H1 (cell line): ENCODE results near the gene ZNF350. TPM values are rescaled to one million over a fixed set of nuclear protein-coding genes. Genes with fewer than 3 reads are reported as not detected.

ENCODE experiments used
- BACH1 ChIP-seq: IDR thresholded peaks from 2 replicates; pipeline ENCODE4 v1.6.1; 2012; ENCODE audit warnings: low read length, improper control_type of control experiment
- BRCA1 ChIP-seq: IDR thresholded peaks from 2 replicates; pipeline ENCODE4 v1.6.1; 2012; ENCODE audit warnings: low read depth, low read length, improper control_type of control experiment
- CEBPB ChIP-seq: IDR thresholded peaks from 2 replicates; pipeline ENCODE4 v1.6.1; 2012; ENCODE audit warnings: low read depth, low read length
- CREB1 ChIP-seq: IDR thresholded peaks from 2 replicates; pipeline ENCODE4 v1.6.1; 2012; ENCODE audit warnings: inconsistent platforms
- CTBP2 ChIP-seq: IDR thresholded peaks from 2 replicates; pipeline ENCODE4 v1.7.0; 2011; ENCODE audit warnings: borderline replicate concordance, mild to moderate bottlenecking, moderate library complexity, mixed read lengths, low read length; ENCODE audit not compliant: insufficient read depth, insufficient read length
- EGR1 ChIP-seq: IDR thresholded peaks from 2 replicates; pipeline ENCODE4 v1.6.1; 2011; ENCODE audit warnings: low read depth, low read length, borderline replicate concordance
- EP300 ChIP-seq, 2 experiments: IDR thresholded peaks; 1 replicate in 1 of 2; 2 replicates in 1 of 2; pipeline ENCODE4 v1.6.1; 2011 to 2012; ENCODE audit warnings: low read depth in 2 of 2, low read length in 2 of 2, mild to moderate bottlenecking in 2 of 2, borderline replicate concordance in 1 of 2, inconsistent platforms in 1 of 2, moderate library complexity in 1 of 2
- GTF2F1 ChIP-seq: IDR thresholded peaks from 2 replicates; pipeline ENCODE4 v1.6.1; 2012; ENCODE audit warnings: low read depth, low read length, improper control_type of control experiment, borderline replicate concordance
- HDAC2 ChIP-seq, 2 experiments: fragments of 300-600 bp in 1 of 2; sonication (generic) in 1 of 2; IDR thresholded peaks; 2 replicates each; pipeline ENCODE4 v1.6.1; 2011 to 2012; ENCODE audit warnings: low read depth in 2 of 2, low read length in 2 of 2, mild to moderate bottlenecking in 2 of 2, moderate library complexity in 2 of 2, borderline replicate concordance in 1 of 2, inconsistent platforms in 1 of 2
- HDAC6 ChIP-seq: IDR thresholded peaks from one replicate; pipeline ENCODE4 v1.7.1; 2012; ENCODE audit warnings: low read depth, mild to moderate bottlenecking, inconsistent platforms, low read length, moderate library complexity
- PHF8 ChIP-seq: fragments of 200-600 bp; sonication (generic); conservative IDR thresholded peaks from 2 replicates; pipeline ENCODE4 v1.7.1; 2012; ENCODE audit warnings: low read depth, mild to moderate bottlenecking, inconsistent platforms, low read length, moderate library complexity
- RAD21 ChIP-seq, 2 experiments: IDR thresholded peaks in 1 of 2; conservative IDR thresholded peaks in 1 of 2; 2 replicates each; pipeline ENCODE4 v1.6.1; 2011; ENCODE audit warnings: low read depth in 2 of 2, low read length in 2 of 2, improper control_type of control experiment in 1 of 2, inconsistent platforms in 1 of 2, mild to moderate bottlenecking in 1 of 2, moderate library complexity in 1 of 2
- RBBP5 ChIP-seq: IDR thresholded peaks from 2 replicates; pipeline ENCODE4 v1.7.1; 2012; ENCODE audit warnings: low read depth, mild to moderate bottlenecking, inconsistent platforms, low read length, moderate library complexity, borderline replicate concordance
- RFX5 ChIP-seq: IDR thresholded peaks from 2 replicates; pipeline ENCODE4 v1.6.1; 2011; ENCODE audit warnings: low read depth, low read length, improper control_type of control experiment, borderline replicate concordance
- RNF2 ChIP-seq: fragments of 200-900, 300-1000 bp; sonication (generic); IDR thresholded peaks from 2 replicates; pipeline ENCODE4 v1.7.1; 2016; ENCODE audit warnings: borderline replicate concordance, low read depth, mild to moderate bottlenecking, antibody characterized with exemption, low read length; ENCODE audit not compliant: poor library complexity, severe bottlenecking; ENCODE audit errors: missing control alignments
- SIX5 ChIP-seq: IDR thresholded peaks from 2 replicates; pipeline ENCODE4 v1.6.1; 2011; ENCODE audit warnings: mild to moderate bottlenecking, low read depth, low read length
- SP4 ChIP-seq: IDR thresholded peaks from 2 replicates; pipeline ENCODE4 v1.6.1; 2012; ENCODE audit warnings: low read length, inconsistent platforms
- TCF12 ChIP-seq: IDR thresholded peaks from 2 replicates; pipeline ENCODE4 v1.6.1; 2011; ENCODE audit warnings: low read depth, mild to moderate bottlenecking, low read length
- TEAD4 ChIP-seq: IDR thresholded peaks from 2 replicates; pipeline ENCODE4 v1.6.1; 2012; ENCODE audit warnings: low read depth, low read length, inconsistent platforms, mixed read lengths
- YY1 ChIP-seq: IDR thresholded peaks from 2 replicates; pipeline ENCODE4 v1.6.1; 2011; ENCODE audit warnings: low read depth, mild to moderate bottlenecking, low read length
- polyA plus RNA-seq, 7 experiments: library from polyadenylated mRNA; depleted of rRNA in 3 of 7; stranded (reverse) in 5 of 7; unstranded in 2 of 7; fragments of >200 nt in 5 of 7; fragments of 200-250 nt in 2 of 7; gene quantifications; 1 replicate in 5 of 7; 2 replicates in 1 of 7; 4 replicates in 1 of 7; pipeline versions ENCODE4 v1.2.1 to v1.2.3, GENCODE V29; 2011 to 2013; ENCODE audit warnings: missing spikeins in 2 of 7, mixed read lengths in 2 of 7
- total RNA-seq: library from RNA; stranded (reverse); fragmentation: NEBNext Ultra II Directional; extraction: Animal tissue kit (Norgen Biotek cat#: 25700); gene quantifications from 2 replicates; pipeline ENCODE4 v1.2.1, GENCODE V29; 2021
- TF ChIP-seq, protein P1 (sequence below): IDR thresholded peaks from 2 replicates; pipeline ENCODE4 v1.6.1; 2011; ENCODE audit warnings: low read depth, mild to moderate bottlenecking, low read length; ENCODE audit not compliant: insufficient read depth
- TF ChIP-seq, protein P2 (sequence below): IDR thresholded peaks from 2 replicates; pipeline ENCODE4 v1.6.1; 2012; ENCODE audit warnings: inconsistent platforms

ZNF350 gene
- total and polyA plus RNA-seq, 2 of the 8 experiments (the other 6 are each of a cell fraction or from before 2014, with no cell fraction given): 1.7 to 5.3 TPM

DNA sequence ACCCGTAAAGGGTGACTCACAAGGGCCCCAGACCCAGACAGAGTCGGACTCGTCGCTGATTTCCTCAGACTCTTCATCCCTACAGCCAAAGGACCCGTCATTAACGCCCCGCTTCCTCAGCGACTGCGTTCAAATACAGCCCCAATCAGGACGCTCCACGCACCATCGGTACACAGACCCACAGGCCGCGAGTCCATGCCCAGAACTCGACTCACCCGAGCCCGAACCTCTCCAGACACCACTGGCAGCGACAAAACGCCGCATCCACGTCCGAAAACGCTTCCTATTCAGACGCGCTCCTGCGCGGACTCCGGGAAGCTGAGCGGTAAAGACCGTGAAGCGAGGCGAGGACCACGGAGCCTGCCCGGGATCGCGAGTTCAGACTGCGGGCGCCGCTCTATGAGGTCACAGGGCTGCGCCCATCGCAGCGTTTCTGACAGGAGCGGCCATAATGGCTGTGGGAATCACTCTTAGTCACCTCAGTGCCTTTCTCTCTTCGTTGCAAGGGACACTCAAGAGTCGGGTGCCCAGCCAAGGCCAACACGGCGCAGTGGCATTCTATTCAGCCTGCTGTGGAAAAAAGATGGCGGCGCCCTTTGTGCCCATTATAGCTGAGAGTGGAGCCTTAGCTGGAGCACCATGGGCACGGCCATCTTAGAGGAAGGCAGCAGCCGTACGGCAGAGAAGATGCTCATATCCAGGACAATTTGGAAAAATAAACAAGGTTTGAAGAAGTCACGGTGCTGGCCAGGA lies 41.6 kb upstream of the ZNF350 start, which contains the start of gene ZNF614 (continued):
- no peak for TF ChIP-seq RFX5
- peak; percentile 64; the same call in 1 of the 2 replicates for TF ChIP-seq SP4
- TF ChIP-seq CREB1: peak; percentile 99
- TF ChIP-seq CEBPB: no peak
- TF ChIP-seq RAD21 (IDR thresholded peaks at IDR 0.05 in 1 of 2, conservative IDR thresholded peaks at IDR 0.05 in 1 of 2; ENCODE audit: low read depth in 2 of 2, low read length in 2 of 2): 0 out of 4 replicates have a peak, but pooled peaks have one; percentile 4 to 6
- peak; percentile 44 for TF ChIP-seq SIX5
- TF ChIP-seq BRCA1: peak; percentile 80
- no peak for TF ChIP-seq RNF2
- TF ChIP-seq RBBP5: peak; percentile 91; the same call in 1 of the 2 replicates
- TF ChIP-seq, protein P1, sequence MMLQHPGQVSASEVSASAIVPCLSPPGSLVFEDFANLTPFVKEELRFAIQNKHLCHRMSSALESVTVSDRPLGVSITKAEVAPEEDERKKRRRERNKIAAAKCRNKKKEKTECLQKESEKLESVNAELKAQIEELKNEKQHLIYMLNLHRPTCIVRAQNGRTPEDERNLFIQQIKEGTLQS: peak; percentile 86
- peak; percentile 72 for TF ChIP-seq CTBP2
- TF ChIP-seq HDAC2 (IDR thresholded peaks at IDR 0.05; ENCODE audit: borderline replicate concordance in 1 of 2, low read depth in 2 of 2, low read length in 2 of 2): peak in 1 of 2 experiments; percentile 92; a peak in 2 of 4 replicates
- no peak for TF ChIP-seq EP300 (IDR thresholded peaks at IDR 0.05; ENCODE audit: borderline replicate concordance in 1 of 2, low read depth in 2 of 2, low read length in 2 of 2)
- TF ChIP-seq YY1: peak; percentile 99
- no peak for TF ChIP-seq TEAD4
- no peak for TF ChIP-seq TCF12
- TF ChIP-seq GTF2F1: peak; percentile 70; the same call in 1 of the 2 replicates
- TF ChIP-seq BACH1: peak; percentile 79
- TF ChIP-seq, protein P2, sequence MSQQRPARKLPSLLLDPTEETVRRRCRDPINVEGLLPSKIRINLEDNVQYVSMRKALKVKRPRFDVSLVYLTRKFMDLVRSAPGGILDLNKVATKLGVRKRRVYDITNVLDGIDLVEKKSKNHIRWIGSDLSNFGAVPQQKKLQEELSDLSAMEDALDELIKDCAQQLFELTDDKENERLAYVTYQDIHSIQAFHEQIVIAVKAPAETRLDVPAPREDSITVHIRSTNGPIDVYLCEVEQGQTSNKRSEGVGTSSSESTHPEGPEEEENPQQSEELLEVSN: peak; percentile 50
- TF ChIP-seq EGR1: no peak
- peak; percentile 94 for TF ChIP-seq PHF8
- no peak for TF ChIP-seq HDAC6
